Measurements from ENCODE around the gene OR8D1.

OR8D1 gene

GRCh38 chr11:124313849-124314248 is at the start of gene OR8D1:
OR8D1 (minus strand) TSS chr11:124313949; CDS start chr11:124310766, 3,183 bp downstream.
- no peak for DNase-seq (ENCODE audit: low read depth)

- DNase-seq (ENCODE audit: low read depth) = no peak
Observed at GRCh38 chr11:124359566-124359965, 45.8 kb upstream of the OR8D1 start.

GRCh38 chr11:124346311-124346955 is 32.7 kb upstream of the OR8D1 start:
- DNase-seq (ENCODE audit: low read depth) = no peak

- no peak for DNase-seq (ENCODE audit: low read depth)
Observed at GRCh38 chr11:124344346-124344745, 30.6 kb upstream of the OR8D1 start.

GRCh38 chr11:124340142-124340447 is 26.3 kb upstream of the OR8D1 start:
- DNase-seq (ENCODE audit: low read depth) = no peak

- no peak for DNase-seq (ENCODE audit: low read depth)
Observed at GRCh38 chr11:124339396-124340141, 25.8 kb upstream of the OR8D1 start.

- DNase-seq (ENCODE audit: low read depth) = no peak
Observed at GRCh38 chr11:124331873-124332272, 18.1 kb upstream of the OR8D1 start.

- no peak for DNase-seq (ENCODE audit: low read depth)
Observed at GRCh38 chr11:124329787-124330478, 16.2 kb upstream of the OR8D1 start.

GRCh38 chr11:124327775-124328174 is 14.0 kb upstream of the OR8D1 start:
- no peak for DNase-seq (ENCODE audit: low read depth)

- no peak for DNase-seq (ENCODE audit: low read depth)
Observed at GRCh38 chr11:124322356-124322755, 8.6 kb upstream of the OR8D1 start.

GRCh38 chr11:124320097-124320496 is 6.3 kb upstream of the OR8D1 start, which contains the start of gene OR8D2:
OR8D2 (minus strand) TSS chr11:124320197; CDS start chr11:124320197, 0 bp downstream.
- no peak for DNase-seq (ENCODE audit: low read depth)

GRCh38 chr11:124315052-124315451 is 1.3 kb upstream of the OR8D1 start:
- no peak for DNase-seq (ENCODE audit: low read depth)

- no peak for DNase-seq (ENCODE audit: low read depth)
Observed at GRCh38 chr11:124313131-124313530, 618 bp downstream of the OR8D1 start.

GRCh38 chr11:124311670-124312069 is 2.1 kb downstream of the OR8D1 start:
- DNase-seq (ENCODE audit: low read depth) = no peak

- DNase-seq (ENCODE audit: low read depth) = no peak
Observed at GRCh38 chr11:124311269-124311668, 2.5 kb downstream of the OR8D1 start.

GRCh38 chr11:124310721-124311120 is 3.0 kb downstream of the OR8D1 start:
- no peak for DNase-seq (ENCODE audit: low read depth)

- DNase-seq (ENCODE audit: low read depth) = no peak
Observed at GRCh38 chr11:124307093-124307492, 6.7 kb downstream of the OR8D1 start.

GRCh38 chr11:124302347-124303125 is 11.2 kb downstream of the OR8D1 start:
- no peak for DNase-seq (ENCODE audit: low read depth)

GRCh38 chr11:124301548-124301947 is 12.2 kb downstream of the OR8D1 start:
- no peak for DNase-seq (ENCODE audit: low read depth)

GRCh38 chr11:124297921-124298320 is 15.8 kb downstream of the OR8D1 start:
- no peak for DNase-seq (ENCODE audit: low read depth)

- no peak for DNase-seq (ENCODE audit: low read depth)
Observed at GRCh38 chr11:124296016-124296415, 17.7 kb downstream of the OR8D1 start.

- DNase-seq (ENCODE audit: low read depth) = no peak
Observed at GRCh38 chr11:124294687-124295086, 19.1 kb downstream of the OR8D1 start.

Data from activated T-cell treated with anti-CD3 and anti-CD28 coated beads for 1 hour (primary cell).